NCI-H1092 (cell line): ENCODE results near the gene PER2.
"Not testable (repeated sequence)": the region's sequence is repeated elsewhere in the genome, so short reads cannot be mapped to it uniquely, and the experiment has no call there.

Experiments used
- DNase-seq: peaks from one replicate; lab custom pipeline; 2025; lab: John Stamatoyannopoulos, UW

The PER2 gene

DNA sequence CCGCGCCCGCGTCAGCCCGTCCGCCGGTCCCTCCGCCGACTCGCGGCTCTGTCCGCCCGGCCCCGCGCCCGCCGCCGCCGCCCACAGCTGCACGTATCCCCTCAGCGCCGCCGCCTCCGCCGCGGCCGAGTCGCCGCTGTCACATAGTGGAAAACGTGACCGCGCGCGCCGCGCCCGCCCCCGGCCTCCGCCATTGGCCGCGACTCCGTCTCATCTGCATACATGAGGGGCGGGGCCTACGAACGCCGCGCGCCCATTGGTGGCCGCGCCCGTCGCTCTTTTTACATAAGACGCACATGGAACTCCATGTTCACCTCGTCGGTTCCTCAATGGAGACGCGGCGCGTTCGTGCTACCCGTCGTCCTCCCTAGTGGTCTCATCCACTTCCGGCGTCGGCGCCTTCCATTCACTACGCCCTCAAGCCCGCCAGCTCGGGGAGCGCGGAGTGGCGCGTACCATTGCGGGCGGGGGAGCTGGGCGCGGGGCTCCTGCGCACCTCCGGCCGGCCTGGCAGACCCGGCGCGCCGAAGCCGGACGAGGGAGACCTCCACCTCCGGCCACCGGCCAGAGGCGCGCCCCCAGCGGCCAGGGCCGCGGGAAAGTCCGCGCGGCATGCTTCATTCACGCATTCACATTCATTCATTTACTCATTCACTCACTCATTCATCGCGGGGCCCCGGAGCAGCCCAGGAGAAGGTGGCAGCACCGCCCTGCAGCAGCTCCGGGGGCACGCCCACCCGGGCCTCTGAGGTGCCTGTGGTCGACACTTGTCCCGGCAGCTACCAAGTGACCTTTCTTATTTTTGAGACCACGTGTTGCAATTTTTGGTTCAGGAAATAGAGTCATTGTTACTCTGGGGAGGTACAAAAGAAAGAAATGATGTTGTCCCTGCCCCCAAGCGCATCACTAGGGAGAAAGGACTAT, 502 bp upstream of the PER2 start:
- peak; percentile 96 for DNase-seq

DNA sequence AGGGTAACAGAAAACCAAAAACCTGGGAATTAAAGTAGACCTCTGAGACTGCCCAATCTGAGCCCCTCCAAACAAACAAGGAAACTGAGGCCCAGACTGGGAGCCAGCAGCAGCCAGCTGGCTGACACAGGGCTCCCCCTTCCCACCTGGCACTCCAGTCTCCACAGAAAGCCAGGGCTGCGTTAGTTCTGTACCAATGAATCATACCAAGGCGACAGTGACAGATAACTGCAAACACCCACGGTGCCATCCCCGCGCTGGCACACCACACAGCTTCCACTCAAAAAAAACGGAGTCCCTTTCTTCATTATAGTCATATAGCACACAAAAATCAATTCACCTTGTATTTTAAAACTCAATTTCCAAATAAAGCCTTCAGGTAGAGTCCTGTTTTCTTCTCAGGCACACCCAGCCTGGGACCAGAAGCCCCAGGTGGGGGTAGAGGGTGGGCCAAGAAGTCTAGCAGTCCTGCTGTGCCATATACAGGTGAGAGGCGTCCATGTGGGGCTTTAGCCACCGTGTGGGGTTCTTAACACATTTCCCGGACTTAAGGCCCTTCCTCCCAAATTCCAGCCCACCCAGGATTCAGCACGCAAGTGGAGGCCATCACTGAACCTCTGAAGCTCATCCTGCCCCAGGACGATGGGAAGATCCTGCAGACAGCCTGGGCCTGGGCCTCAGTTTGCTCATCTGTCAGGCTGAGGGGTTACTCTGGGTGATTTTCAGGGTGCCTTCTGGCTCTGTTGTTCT, 1.2 kb downstream of the PER2 start:
- DNase-seq, result no peak

DNA sequence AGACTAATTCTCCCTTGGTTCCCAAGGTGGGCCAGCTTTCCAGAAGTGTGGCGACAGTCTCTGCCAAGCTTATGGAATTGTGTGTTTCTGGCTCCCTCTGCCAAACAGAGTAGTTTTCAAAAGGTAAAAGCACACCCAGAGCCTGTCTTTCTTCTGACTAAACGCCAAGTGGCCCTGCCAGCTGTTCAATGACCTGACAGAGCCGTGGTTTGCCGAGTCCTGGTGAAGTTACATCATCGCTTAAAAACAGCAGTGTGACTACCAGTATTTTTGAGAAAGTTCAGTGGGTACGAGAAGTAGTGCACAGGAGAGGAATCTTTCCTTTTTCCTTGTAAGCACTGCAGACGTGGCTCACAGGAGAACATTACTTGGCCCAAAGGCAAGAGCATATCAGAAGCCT, 1.9 kb downstream of the PER2 start:
- no peak for DNase-seq

DNA sequence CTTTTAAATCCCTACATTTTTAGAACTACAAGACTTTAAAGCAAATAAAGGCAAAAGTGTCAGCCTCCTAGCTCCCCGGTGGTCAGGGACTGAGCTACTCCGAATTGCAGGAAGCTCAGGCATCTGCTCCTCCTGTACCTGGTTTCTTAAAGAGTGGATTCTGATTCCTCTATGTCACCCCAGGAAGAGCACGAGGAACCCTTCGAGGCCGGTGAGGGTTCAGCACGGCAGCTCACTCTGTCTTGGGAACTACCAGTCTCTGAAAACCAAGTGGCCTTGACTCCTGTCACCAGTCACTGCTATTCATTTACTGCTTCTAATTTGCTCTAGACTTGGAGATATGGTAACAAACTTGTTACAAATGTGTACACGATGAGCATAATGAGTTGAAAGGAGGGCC, 2.3 kb downstream of the PER2 start:
- DNase-seq, result no peak

DNA sequence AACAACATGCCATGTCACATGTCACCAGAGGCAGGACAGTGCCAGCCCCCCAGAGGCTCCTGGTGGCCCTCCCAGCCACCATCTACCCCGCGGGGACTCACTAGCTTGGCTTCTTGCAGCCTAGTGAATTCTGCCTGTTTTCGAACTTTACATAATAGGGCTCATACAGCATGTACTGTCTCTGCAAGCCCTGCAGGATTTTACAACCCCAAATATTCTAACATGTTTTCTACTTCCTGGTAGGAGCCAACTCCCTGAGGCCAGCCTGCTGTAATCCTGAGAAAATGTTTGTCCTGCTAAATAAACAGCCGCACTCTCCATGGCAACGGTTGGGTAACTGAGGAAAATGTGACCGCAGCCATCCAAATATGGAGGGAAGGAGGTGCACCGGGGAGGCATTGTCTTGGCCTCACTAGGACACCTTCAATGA, 2.7 kb downstream of the PER2 start:
- no peak for DNase-seq

DNA sequence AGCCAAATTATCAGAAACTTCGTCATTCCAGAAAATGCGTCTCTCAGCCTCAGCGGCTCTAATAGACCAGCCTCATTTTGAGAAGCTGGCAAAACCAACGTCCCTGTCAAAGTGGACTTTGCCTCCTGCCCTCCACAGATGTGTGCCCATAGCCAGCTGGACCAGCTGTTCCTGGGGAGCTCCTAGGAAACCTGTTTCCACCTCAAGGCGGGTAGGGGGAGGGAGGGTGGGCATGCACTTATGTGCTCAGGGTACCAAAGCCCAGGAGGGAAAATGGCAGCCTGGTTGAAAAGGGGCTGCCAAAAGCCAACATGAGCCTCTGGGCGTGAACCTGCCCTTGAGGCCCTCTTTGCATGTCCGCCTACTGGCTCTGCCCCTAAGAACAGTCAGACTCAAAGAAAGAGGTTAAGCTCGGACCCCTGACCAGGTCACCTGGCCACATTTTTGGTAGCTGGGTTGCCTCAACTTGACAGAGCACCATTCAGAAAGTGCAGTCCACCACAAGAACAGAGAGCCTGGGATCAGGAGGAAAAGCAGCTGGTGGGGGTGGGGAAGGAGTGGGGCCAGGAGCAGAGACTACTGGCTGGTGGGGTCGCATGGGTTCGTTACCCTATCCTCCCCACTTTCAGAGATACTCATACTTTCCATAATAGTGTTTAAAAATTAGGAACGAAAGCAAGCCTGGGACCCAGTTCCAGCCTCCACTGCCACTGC, 3.5 kb downstream of the PER2 start:
- DNase-seq, result no peak

DNA sequence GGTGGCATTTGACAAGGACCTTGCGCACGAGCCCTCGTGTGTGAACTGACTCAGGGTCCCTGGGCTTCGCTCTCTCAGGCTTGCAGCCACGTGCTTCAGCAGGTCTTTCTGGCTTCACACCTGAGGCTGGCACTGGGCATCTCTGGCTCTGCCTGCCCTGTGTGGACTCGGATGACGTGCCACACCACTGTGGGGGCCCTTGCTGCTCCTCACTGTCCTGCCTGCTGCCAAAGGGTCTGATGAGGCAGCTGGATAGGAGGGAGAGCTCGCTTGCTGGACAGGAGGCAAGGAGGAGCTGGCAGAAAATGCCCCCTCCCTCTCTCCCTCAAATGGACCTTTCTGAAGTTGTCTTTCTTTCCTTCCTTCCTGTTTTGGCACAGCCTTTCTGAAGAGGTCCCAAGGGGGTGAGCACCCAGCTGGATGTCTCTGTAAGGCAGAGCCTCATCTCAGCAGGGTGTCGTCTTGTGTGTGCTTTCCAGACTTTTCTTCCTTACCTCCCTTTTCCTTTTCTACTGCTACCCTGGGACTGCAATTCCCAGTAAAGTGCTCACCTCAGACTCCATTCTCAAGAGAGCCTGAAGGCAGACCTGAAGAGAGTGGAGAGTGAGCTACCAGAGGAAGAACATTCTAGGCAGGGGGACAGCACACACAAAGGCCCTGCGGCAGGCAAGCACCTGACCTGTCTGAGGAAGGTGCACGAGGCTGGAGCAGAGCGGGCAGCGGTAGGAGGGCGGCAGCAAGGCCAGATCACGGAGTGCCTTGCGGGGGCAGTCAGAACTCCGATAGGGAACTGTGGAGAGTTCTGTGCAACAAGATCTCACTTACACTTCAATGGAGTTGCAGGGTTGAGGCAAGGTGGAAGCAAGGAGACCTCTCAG, 5.3 kb downstream of the PER2 start:
- DNase-seq, result no peak

DNA sequence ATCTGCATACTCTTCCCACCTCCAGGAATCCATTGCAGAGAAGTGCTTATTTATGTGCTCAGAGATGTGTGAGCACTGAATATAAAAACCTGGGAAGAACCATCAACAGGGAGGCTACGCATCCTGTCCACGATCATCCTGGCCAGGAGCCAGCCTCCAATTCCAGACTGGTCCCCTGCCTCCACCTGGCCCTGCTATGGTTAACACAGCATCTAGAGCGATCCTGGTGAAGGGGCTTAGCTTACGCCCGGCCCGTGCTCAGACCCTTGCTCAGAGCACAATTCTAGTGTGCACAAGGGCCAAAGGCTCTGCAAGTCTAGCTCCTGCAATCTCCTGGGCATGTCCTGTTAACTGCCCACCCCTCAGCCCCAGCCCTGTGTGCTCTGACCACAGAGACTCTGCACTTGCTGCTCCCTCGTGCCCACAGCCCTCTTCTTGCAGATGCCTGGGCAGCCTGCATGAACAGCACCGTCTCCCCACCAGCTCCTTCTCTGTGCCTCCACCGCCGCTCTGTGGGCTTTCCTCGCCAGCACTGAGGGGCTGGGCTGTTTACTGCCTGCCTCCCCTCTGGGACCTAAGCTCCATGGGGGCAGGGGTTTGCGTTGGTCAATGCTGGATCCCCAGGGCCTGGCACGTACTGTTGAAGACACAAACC, 6.5 kb downstream of the PER2 start:
- no peak for DNase-seq

DNA sequence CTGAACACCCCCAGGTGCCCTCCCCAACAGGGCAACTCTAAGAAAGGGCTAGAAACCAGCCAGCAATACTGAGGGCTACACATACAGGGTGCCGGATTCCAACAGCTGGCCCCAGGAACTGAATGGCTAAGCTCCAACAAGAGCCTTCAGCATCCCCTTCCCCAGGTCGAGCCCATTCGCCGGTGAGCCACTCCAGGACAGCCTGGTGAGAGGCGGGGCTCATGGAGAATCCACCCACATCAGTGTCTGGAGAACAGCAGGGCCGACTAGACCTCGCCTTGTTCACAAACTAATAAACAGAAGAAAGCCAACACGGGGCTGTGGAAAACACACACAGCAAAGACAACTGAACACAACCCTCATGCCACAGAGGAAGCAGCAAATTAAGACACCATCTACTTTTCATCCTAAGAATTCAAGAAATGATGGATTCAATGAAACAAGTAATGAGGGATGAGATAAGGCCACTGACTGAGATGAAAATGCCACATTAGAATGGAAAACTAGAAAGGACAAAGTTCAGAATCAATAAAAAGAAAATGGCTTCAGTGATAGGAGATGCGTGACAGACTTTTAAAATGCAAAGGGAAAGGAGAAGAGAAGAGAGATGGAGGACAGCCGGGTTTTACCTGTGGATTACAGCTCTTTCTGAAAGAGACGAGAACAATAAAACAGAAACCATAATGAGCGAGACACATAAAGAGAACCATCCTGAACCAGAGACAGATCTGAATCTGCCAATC, 8.2 kb downstream of the PER2 start:
- DNase-seq, result no peak

DNA sequence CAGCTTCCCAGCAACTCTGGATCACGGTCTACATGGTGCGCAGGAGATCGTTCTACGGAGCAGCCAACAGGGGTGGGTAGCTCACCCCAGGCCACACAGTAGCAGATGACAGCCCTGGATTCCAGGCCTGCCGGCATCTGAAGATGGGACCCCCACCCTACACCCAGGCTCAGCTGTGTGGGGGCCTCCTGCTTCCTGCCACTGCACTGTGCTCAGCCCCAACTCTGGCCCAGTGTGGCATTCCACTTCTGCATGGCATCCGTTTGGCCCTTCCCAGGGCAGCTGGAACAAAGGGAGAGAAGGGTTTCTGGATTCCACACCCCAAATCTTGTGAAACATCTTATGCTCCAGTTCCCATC, 9.1 kb downstream of the PER2 start:
- DNase-seq, result no peak

DNA sequence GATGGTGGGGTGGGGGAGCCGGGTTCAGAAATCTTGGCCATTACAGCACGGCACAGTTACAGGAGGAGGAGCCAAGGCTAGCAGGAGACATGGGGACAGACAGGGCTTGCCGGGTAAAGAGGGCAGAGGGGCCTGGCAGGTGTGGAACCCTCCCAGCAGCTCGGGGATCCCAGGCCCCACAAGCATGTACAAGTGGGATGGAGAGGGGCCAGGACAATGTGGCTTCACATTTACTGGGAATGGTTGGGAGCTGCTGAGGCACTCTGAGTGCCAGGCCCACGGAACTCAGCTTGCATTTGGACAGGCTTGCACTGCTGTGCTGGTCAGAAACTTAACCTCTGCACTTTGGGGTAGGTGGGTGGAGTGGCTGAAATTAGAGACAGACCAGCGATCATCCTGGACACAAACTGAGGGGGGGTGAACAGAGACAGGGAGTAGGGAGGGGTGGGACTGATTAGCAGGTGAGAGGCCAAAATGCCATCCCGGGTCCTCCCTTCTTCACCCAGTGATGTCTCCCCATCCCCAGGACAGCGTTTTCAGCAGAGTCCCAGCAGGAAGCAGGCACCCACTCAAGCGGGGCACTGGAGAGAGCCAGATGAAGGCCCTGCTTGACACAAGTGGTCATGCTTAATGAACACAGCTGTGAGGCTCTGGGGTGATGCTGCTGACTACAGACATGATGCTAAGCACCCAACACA, 9.6 kb downstream of the PER2 start:
- DNase-seq, result no peak

DNA sequence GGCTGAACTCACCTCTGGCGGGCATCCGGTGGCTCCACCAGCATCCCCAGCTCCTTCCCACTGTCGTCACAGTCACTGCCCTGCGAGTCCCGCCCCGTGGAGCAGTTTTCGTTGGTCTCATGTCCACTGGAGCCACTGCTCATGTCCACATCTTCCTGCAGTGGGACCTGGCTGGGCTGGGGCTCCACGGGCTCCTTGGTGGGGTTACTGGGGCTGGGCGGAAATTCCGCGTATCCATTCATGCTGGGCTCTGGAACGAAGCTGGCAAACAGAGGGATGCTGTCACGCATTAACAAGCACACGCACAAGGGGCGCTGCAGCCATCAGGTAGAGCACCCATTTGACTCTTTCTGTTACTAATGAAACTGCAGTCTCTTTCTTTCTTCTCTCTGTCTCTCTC, 10.7 kb downstream of the PER2 start:
- no peak for DNase-seq

DNA sequence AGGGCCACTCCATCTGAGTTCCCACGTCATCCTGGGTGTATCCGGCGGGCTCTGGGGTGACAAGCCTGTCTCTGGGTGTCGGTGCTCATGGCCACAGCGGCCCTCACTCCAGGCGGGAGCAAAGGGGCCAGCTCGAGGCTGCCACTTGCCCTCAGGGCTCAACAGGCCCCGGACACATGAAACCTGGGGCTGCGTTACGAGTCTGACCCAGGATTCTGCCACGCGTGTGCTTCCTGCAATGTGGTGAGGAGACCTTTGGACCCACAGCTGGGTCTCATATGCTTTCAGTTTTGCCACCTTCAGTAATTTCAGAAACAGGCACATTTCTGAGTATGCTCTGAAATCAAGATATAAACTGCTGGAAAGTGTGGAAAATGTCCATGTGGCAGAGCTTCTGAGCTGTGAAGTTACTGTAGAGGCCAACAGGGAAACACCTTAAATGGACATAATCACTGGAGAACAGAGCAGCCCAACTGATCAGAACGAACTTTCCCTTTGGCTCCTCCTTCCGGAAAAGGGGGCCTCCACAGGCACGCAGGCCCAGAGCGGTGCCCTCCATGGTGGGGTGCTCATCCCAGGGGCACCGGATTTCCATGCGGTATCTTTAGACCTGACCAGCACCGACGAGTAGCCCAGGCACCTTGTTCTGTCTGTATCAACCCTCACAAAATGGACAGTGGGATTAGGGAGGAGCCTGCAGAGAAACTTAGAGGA, 14.1 kb downstream of the PER2 start:
- no peak for DNase-seq

DNA sequence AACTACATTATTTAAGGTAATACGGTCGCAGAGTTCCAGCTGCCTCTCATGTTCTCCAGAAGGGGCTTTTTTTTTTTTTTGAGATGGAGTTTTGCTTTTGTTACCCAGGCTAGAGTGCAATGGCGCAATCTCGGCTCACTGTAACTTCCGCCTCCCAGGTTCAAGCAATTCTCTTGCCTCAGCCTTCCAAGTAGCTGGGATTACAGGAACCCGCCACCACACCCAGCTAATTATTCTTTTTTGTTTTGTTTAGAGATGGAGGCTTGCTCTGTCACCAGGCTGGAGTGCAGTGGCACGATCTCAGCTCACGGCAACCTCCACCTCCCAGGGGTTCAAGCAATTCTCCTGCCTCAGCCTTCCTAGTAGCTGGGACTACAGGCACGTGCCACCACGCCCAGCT, 15.0 kb downstream of the PER2 start:
- DNase-seq, result not testable (repeated sequence)

DNA sequence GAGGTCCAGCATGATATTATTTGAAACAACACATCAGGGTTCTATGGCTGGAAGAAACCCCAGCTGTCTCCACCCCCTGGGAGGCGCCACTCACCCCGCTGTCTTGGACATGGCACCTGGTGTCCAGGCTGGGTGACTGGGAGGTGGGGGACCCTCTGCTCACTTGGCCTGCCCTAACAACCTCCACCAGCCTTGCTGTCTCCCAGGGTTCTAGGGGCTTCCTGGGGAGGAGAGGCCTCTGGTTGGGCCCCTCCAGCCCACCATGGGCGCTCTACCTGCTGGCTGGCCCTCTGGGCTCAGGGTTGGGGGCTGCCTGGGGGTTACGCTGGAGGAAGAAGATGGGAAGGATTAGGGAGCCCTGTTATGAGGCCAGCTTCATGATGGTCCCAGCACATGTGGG, 16.3 kb downstream of the PER2 start:
- no peak for DNase-seq

DNA sequence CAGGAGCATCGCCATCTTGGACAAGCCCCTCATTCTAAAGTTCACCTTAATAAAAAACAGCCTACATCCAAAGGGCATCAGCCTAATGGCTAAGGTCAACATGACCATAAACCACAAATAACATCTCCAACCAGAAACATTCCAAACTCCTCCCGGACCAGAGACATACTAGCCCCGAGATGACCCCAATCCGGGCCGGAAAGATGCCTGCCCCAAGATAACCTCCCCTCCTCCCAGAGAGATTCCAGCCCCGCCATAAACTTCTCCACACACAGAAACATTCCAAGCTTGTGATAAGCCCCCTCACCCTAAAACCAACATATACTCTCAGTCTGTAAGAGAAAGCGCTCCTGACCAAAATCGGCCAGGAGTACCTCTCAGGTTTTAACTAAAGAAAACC, 16.7 kb downstream of the PER2 start:
- DNase-seq, result not testable (repeated sequence)

DNA sequence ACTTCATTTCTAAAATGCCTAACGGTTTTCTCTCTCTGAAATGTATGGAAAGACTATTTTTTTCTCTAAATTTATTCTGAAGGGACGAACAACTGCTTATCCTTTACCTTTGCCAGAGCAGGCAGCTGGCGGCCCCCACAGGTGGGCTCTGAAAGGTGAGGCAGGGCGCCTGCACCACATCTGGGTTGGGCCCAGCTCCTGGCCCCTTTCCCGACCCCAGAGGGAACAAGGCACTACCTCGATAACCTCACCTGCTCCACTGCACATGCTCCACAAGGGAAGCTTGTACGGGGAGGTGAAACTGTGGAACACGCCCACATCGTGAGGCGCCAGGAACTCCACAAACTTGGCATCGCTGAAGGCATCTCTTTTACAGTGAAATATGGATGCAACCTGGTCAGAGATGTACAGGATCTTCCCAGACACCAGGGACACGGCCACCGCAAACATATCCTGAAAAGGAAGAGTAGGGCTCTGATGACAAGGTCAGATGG, 17.3 kb downstream of the PER2 start:
- DNase-seq, result no peak

DNA sequence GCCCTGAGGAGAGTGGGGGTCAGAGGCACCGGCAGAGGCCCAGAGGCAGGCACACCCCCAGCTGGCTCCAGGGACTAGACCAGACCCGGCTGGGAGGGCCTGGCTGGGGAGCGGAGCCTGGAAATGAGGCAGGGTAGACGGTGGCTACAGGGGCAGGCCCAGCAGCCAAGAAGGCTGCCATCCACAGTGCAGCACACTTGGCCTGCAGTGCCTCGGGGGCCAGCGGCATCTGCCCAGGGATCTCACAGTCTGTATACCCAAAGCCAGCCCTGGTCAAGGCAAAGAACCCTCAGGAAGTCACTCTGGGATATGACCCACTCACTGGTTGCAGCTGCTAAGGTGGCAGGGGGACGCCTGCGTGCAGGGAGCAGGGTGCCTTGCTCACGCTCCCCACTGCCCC, 17.8 kb downstream of the PER2 start:
- no peak for DNase-seq

DNA sequence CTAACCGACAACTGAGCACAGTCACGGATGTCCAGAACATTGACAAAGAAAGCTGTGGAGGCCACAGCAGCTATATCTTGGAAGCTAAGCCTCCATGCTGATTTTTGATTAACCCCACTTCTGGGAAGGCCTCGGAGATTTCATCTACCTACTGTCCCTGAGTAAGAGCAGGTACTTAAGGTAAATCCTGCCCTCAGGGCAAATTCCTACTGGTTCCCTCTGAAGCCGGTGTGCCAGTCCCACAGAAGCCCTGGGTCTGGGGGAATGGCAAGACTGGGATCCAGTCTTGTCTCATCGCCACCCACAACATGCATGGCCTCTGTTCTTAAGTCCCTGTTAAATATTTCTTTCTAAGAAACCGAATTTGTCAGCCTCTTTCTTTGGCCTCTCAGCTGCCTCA, 18.7 kb downstream of the PER2 start:
- no peak for DNase-seq
